ENCODE data around the gene NHEJ1. TPM values are rescaled to one million over a fixed set of nuclear protein-coding genes. Genes with fewer than 3 reads are reported as not detected.

NHEJ1 gene, protein sequence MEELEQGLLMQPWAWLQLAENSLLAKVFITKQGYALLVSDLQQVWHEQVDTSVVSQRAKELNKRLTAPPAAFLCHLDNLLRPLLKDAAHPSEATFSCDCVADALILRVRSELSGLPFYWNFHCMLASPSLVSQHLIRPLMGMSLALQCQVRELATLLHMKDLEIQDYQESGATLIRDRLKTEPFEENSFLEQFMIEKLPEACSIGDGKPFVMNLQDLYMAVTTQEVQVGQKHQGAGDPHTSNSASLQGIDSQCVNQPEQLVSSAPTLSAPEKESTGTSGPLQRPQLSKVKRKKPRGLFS
- 7.0 TPM for polyA plus RNA-seq (2012; ENCODE audit: low read depth, missing spikeins)

DNA sequence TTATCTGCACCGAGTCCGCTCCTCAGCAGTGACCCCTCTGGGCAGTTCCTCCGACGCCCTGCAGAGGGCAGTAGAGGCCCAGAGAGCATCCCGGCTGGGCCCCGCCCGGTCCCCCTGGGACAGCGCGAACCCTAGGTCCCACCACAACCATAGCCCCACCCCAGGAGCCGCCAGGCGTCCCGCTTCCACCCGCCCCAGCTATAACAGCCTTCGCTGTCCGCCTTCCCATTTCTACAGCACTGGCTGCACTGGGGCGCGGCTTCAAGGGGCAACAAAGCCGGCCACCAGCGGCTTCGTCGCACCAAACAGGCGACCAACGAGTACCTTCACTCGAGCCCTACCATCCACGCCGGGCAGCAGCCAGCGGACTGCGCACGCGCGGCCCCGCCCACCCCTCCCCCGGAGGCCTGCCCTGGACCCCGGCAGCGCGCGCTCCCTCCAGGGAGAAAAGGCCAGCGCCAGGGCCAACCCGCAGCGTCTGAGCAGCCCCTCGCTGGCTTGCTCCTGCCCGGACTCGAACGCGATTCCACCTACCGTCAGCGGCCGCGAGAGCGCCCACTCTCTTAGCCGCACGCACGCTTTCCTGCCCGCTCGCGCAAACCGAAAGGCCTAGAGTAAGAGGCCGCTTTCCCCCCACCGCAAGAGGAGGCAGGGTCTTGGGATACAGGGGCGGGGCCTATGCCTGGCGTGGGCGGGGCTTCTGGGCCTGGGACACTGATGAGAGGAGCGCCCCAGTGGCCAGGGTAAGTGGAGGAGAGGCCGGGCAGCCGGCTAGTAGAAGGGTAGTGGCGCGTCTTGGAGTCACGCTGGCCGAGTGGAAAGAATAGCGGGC lies at the start of gene NHEJ1:
Gene NHEJ1, minus strand, starts transcription at position 630 of the 832 bp plus-strand sequence. CDS start 2,453 bp downstream, outside the sequence.
- FAIRE-seq = peak; percentile 96
- TF ChIP-seq POLR2AphosphoS5 (IDR thresholded peaks at IDR 0.05; ENCODE audit: low read depth, low read length) (peak; percentile 59; the same call in 1 of the 2 replicates), SPI1 (IDR thresholded peaks at IDR 0.05; ENCODE audit: low read depth, low read length) (no peak), TAF1 (IDR thresholded peaks at IDR 0.05; ENCODE audit: low read depth, low read length) (0 out of 2 replicates have a peak, but pooled peaks have one; percentile 45), POLR2A (IDR thresholded peaks at IDR 0.05; ENCODE audit: low read depth, low read length) (peak; percentile 76; the same call in 1 of the 2 replicates)

DNA sequence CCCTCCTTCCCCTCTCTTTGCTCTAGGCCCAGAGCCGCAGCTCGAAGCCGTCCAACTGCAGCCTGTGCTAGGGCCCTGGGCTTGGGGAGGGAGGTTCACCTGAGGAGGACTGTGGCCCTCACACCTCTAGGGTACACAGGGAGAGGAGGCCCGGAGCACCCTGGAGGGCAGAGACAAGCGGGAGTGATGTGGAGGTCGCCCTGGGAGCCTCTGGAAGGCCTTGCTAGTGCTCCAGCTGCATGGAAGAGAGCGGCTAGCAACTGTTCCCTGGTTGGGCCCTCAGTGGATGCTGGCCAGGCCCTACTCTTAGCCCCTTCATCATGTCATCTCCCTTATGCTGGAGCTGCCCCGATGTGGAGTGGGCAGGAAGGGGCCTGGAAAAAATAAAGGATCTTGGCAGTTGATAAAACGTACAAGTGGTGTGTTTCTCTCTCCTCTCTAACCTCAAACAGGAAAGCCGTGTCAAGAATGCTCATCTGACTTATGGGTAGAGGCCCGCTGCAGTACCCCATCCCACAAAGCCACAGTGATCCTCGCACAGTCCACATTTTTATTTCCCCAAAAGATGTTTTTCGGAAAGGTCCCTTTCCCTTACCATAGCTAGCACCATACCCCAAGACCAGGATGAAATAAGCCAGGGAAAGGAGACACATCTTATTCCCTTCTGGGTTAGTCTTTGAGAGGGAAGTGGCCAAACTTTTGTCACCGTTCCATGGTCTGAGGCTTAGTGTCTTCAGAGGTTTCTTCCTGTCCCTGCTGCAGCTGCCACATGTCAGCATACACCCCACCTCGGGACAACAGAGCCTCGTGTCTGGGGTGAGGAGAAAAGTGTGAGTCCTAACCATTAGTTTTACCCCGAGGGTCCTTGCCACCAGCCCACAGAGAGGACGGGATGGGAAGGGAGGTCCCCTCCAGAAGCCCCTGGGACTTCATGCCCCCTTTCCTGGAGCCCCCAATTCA lies 48.9 kb upstream of the NHEJ1 start:
- no peak for FAIRE-seq
- TF ChIP-seq TAF1 (IDR thresholded peaks at IDR 0.05; ENCODE audit: low read depth, low read length) = no peak
- no peak for TF ChIP-seq POLR2A (IDR thresholded peaks at IDR 0.05; ENCODE audit: low read depth, low read length)
- no peak for TF ChIP-seq PAX5 (IDR thresholded peaks at IDR 0.05; ENCODE audit: insufficient read depth, low read length, severe bottlenecking)
- TF ChIP-seq SPI1 (IDR thresholded peaks at IDR 0.05; ENCODE audit: low read depth, low read length) = no peak
- TF ChIP-seq POLR2AphosphoS5 (IDR thresholded peaks at IDR 0.05; ENCODE audit: low read depth, low read length) = no peak
- no peak for TF ChIP-seq POU2F2 (IDR thresholded peaks at IDR 0.05; ENCODE audit: low read depth, low read length)
- no peak for DNase-seq (ENCODE audit: insufficient read length, low spot score)

More for the DNA sequence above, at the start of gene NHEJ1:
- DNase-seq (ENCODE audit: insufficient read length, low spot score) = peak; percentile 95

DNA sequence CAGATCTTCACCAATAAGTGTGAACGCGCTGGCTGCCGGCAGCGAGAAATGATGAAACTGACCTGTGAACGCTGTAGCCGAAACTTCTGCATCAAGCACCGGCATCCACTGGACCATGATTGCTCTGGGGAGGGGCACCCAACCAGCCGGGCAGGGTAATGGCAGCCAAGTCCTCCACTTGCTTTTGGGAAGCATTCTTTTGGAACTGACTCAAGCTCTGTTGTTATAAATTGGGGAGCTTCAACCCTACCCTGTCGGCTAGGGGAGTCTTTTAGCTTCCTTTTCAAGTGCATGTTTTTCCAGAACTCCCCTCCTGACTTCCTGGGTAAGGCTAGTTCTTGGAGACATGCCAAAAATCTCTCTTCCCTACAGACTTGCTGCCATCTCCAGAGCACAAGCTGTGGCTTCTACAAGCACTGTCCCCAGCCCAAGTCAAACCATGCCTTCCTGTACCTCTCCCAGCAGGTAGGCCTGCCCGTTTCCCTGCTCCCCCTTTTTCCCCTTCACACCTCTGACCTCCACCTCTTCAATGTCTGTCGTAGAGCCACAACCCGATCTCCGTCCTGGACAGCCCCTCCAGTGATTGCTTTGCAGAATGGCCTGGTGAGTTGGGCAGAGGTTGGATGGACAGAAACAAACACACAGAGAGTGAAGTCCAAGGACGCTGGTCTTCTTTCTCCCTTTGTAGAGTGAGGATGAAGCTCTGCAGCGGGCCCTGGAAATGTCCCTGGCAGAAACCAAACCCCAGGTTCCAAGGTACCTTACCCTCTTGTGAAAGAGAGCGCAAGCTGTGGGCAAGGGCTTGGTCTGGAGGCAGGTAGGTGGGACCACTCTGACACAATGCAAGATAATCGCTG lies 47.5 kb upstream of the NHEJ1 start:
- FAIRE-seq = no peak
- no peak for DNase-seq (ENCODE audit: insufficient read length, low spot score)
- TF ChIP-seq POU2F2 (IDR thresholded peaks at IDR 0.05; ENCODE audit: low read depth, low read length) (no peak), SPI1 (IDR thresholded peaks at IDR 0.05; ENCODE audit: low read depth, low read length) (no peak)

DNA sequence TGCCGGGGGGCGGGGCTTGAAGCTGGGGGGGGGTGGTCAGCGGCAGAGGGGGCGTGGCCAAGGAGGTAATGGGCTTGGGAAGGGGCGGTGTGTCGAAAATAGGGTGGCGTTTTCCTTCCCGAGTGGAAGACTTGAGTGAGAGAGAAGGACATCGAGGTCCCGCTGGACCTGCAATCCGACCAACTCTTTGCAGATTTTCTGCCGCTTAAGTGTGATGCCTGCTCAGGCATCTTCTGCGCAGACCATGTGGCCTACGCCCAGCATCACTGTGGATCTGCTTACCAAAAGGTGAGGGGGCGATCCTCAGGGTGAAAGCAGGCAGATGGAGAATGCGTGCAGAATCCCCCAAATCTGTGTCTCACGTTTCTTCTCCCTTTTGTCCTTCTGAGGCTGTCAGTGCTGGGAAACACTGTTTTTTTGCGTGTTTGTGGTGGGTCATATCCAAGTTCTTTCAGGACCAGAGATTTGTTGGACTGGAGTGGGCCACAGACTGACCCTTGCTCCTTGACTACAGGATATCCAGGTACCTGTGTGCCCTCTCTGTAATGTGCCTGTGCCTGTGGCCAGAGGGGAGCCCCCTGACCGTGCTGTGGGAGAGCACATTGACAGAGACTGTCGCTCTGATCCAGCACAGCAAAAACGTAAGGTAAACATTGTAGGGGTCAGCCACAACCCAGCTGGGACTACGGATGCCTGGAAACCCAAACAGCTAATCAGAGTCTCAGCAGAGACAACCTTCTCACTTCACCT lies 46.7 kb upstream of the NHEJ1 start:
- FAIRE-seq = no peak
- DNase-seq (ENCODE audit: insufficient read length, low spot score) = no peak
- no peak for TF ChIP-seq TAF1 (IDR thresholded peaks at IDR 0.05; ENCODE audit: low read depth, low read length)
- no peak for TF ChIP-seq POU2F2 (IDR thresholded peaks at IDR 0.05; ENCODE audit: low read depth, low read length)

DNA sequence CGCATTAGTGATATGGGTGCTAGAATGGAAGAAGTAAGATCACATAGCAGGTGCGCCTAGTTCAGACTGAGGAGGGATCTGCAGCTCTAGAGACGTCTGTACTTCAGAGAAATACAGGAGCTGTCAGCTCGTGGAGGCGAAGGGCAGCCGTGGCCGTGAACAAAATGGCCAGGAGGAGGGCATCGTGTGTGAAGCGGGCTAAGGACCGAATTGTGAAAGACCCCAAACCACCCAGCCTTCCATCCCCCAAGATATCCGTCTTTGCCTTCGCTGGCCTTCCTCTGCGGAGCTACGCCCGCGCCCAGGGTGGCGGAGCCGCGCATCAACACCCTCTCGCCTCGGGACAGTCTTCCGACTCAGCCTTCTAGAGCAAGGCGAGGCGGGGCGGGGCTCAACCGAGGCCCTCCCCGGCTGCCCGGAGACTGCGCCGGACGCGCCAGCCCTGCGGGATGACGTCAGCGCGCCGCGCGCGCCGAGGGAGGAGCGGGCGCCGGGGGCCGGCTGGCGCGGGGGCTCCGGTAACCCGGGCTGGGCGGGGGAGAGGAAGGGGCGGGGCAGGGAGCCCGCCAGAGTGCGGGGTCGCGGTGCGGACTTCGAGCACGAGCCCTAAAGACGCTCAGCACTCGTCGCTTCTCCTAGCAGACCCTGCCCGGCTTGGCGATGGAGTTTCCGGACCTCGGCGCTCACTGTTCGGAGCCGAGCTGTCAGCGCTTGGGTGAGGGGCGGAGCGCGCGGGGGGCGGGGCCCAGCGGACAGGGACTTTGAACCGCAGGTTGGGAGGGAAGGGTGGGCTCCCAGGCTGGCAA lies 45.9 kb upstream of the NHEJ1 start, which contains the start of gene ZFAND2B:
Gene ZFAND2B, plus strand, starts transcription at position 455 of the 806 bp plus-strand sequence. Its CDS starts 206 bp downstream, at position 661.
- TF ChIP-seq TAF1 (IDR thresholded peaks at IDR 0.05; ENCODE audit: low read depth, low read length) (peak; percentile 92), POLR2A (IDR thresholded peaks at IDR 0.05; ENCODE audit: low read depth, low read length) (peak; percentile 96), POLR2AphosphoS5 (IDR thresholded peaks at IDR 0.05; ENCODE audit: low read depth, low read length) (peak; percentile 96), SPI1 (IDR thresholded peaks at IDR 0.05; ENCODE audit: low read depth, low read length) (no peak), POU2F2 (IDR thresholded peaks at IDR 0.05; ENCODE audit: low read depth, low read length) (peak; percentile 74), PAX5 (IDR thresholded peaks at IDR 0.05; ENCODE audit: insufficient read depth, low read length, severe bottlenecking) (peak; percentile 10)
- peak; percentile 96 for FAIRE-seq
- peak; percentile 99 for DNase-seq (ENCODE audit: insufficient read length, low spot score)

DNA sequence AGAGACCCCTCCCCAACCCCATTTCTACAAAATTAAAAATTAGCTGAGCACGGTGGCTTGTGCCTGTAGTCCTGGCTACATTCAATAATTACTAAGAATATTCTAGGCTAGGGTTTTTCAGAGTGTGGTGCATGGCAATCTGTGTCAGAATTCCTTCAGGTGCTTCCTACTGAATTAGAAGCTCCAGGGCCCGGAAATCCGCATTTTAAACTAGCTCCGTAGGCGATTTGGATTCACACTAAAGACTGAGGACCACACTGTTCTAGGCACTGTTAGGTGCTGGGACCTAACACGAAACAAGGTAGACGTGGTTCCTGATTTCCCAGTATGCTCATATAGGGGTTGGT lies 45.3 kb upstream of the NHEJ1 start:
- no peak for TF ChIP-seq PAX5 (IDR thresholded peaks at IDR 0.05; ENCODE audit: insufficient read depth, low read length, severe bottlenecking)
- no peak for TF ChIP-seq TAF1 (IDR thresholded peaks at IDR 0.05; ENCODE audit: low read depth, low read length)
- TF ChIP-seq POLR2AphosphoS5 (IDR thresholded peaks at IDR 0.05; ENCODE audit: low read depth, low read length) = no peak
- TF ChIP-seq SPI1 (IDR thresholded peaks at IDR 0.05; ENCODE audit: low read depth, low read length) = no peak
- no peak for TF ChIP-seq POU2F2 (IDR thresholded peaks at IDR 0.05; ENCODE audit: low read depth, low read length)
- no peak for TF ChIP-seq POLR2A (IDR thresholded peaks at IDR 0.05; ENCODE audit: low read depth, low read length)
- FAIRE-seq = no peak
- DNase-seq (ENCODE audit: insufficient read length, low spot score) = no peak

DNA sequence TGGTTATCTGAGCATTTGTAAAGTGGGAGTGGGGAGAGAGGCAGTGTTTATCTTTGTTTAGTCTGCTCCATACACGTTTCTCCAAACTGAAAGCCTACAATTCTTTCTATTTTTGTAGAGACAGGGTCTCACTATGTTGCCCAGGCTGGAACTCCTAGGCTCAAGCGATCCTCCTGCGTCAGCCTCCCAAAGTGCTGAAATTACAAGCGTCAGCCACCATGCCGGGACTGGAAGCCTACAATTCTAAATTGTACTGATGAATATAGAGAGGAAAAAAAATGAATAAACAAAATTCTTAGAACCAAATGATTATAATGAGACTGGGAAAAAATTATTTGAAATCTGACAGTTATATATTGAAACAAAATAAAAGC lies 44.5 kb upstream of the NHEJ1 start:
- TF ChIP-seq SPI1 (IDR thresholded peaks at IDR 0.05; ENCODE audit: low read depth, low read length) (no peak), POLR2A (IDR thresholded peaks at IDR 0.05; ENCODE audit: low read depth, low read length) (no peak), TAF1 (IDR thresholded peaks at IDR 0.05; ENCODE audit: low read depth, low read length) (no peak), POLR2AphosphoS5 (IDR thresholded peaks at IDR 0.05; ENCODE audit: low read depth, low read length) (no peak), PAX5 (IDR thresholded peaks at IDR 0.05; ENCODE audit: insufficient read depth, low read length, severe bottlenecking) (no peak), POU2F2 (IDR thresholded peaks at IDR 0.05; ENCODE audit: low read depth, low read length) (no peak)
- DNase-seq (ENCODE audit: insufficient read length, low spot score) (no peak), FAIRE-seq (no peak)

All from GM12891 (cell line).